Glutamatergic neuron (in vitro differentiated cells): Measurements from ENCODE around the gene MPP1. TPM values are rescaled to one million over a fixed set of nuclear protein-coding genes. Genes with fewer than 3 reads are reported as not detected.
"Not testable (repeated sequence)": the region's sequence is repeated elsewhere in the genome, so short reads cannot be mapped to it uniquely, and the experiment has no call there.

Experiments used
- DNase-seq: peaks from one replicate; pipeline ENCODE4 v3.0.0; 2022
- H3K27ac Mint-ChIP-seq: one replicate; pipeline ENCODE4 v1.8.0; 2020; ENCODE audit warnings: mild to moderate bottlenecking, mixed read lengths, inconsistent platforms; ENCODE audit not compliant: unreplicated experiment
- H3K27me3 Mint-ChIP-seq: one replicate; pipeline ENCODE4 v1.8.0; 2020; ENCODE audit warnings: mild to moderate bottlenecking, moderate library complexity, mixed read lengths, inconsistent platforms; ENCODE audit not compliant: unreplicated experiment
- H3K36me3 Mint-ChIP-seq: one replicate; pipeline ENCODE4 v1.8.0; 2020; ENCODE audit warnings: mild to moderate bottlenecking, mixed read lengths, inconsistent platforms; ENCODE audit not compliant: unreplicated experiment
- H3K4me1 Mint-ChIP-seq: one replicate; pipeline ENCODE4 v1.8.0; 2020; ENCODE audit warnings: mild to moderate bottlenecking, low read depth, mixed read lengths, inconsistent platforms; ENCODE audit not compliant: unreplicated experiment
- H3K4me3 Mint-ChIP-seq: one replicate; pipeline ENCODE4 v1.8.0; 2020; ENCODE audit warnings: mild to moderate bottlenecking, mixed read lengths, inconsistent platforms; ENCODE audit not compliant: unreplicated experiment
- H3K9me3 Mint-ChIP-seq: one replicate; pipeline ENCODE4 v1.8.0; 2020; ENCODE audit warnings: mild to moderate bottlenecking, moderate library complexity, mixed read lengths, inconsistent platforms; ENCODE audit not compliant: unreplicated experiment
- total RNA-seq: library from RNA; stranded (reverse); fragmentation: NEBNext Ultra II Directional; extraction: Animal tissue kit (Norgen Biotek cat#: 25700); gene quantifications from one replicate; pipeline ENCODE4 v1.2.1, GENCODE V29; 2021; ENCODE audit not compliant: unreplicated experiment
- TF ChIP-seq, protein P1 (sequence below): fragments of 200-600 bp; sonication (generic); IDR thresholded peaks from one replicate; pipeline ENCODE4 v1.5.0; 2021; ENCODE audit not compliant: partially characterized antibody, unreplicated experiment

Gene MPP1
- total RNA-seq, 1 donor from 2014 or later, result 12.7 TPM

DNA sequence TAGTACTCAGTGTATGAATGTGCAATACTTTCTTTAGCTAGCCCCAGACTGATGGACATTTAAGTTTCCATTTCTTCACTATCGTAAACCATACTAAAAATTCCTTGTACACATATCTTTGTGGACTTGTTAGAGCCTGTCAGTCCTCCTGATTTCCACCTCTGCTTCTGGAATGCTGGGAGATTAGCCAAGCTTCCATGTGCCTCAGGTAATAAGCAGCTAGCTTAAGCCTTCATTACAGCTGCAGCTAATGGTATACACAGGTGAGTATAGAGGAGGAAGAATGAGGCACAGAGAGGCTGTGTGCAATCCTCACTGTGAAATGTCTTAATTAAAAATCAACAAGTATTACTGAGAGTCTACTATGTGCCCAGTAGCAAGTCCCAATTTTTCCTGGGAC is 19.4 kb upstream of the MPP1 start:
- H3K9me3 Mint-ChIP-seq, result no peaks in the 10 kb centered on the region

DNA sequence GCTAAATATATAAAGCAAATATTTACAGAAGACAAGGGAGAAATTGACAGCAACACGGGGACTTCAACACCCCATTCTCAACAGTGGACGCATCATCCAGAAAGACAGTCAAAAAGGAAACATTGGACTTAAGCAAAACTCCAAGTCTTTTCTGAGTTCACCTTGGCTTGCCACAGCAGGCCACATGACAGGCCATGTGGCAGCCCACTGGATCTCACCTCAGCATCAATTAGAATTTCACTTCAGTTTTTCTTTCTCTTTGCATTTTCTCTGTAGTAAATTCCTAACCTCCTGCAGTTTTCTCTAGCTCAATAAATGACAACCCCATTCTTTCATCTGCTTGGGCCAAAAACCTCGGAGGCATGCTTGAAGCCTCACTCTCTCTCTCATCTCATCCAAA is 16.7 kb upstream of the MPP1 start:
- Mint-ChIP-seq H3K36me3 (no peaks in the 10 kb centered on the region), H3K4me1 (no peaks in the 10 kb centered on the region), H3K9me3 (no peaks in the 10 kb centered on the region), H3K27me3 (no peaks in the 10 kb centered on the region), H3K27ac (no peak overlapping the region), H3K4me3 (no peak overlapping the region)
- DNase-seq, result no peak
- TF ChIP-seq, protein P1, sequence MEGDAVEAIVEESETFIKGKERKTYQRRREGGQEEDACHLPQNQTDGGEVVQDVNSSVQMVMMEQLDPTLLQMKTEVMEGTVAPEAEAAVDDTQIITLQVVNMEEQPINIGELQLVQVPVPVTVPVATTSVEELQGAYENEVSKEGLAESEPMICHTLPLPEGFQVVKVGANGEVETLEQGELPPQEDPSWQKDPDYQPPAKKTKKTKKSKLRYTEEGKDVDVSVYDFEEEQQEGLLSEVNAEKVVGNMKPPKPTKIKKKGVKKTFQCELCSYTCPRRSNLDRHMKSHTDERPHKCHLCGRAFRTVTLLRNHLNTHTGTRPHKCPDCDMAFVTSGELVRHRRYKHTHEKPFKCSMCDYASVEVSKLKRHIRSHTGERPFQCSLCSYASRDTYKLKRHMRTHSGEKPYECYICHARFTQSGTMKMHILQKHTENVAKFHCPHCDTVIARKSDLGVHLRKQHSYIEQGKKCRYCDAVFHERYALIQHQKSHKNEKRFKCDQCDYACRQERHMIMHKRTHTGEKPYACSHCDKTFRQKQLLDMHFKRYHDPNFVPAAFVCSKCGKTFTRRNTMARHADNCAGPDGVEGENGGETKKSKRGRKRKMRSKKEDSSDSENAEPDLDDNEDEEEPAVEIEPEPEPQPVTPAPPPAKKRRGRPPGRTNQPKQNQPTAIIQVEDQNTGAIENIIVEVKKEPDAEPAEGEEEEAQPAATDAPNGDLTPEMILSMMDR, result no peak

More for the DNA sequence above, 19.4 kb upstream of the MPP1 start:
- Mint-ChIP-seq H3K36me3 (no peaks in the 10 kb centered on the region), H3K27ac (no peak overlapping the region), H3K4me3 (no peak overlapping the region), H3K27me3 (no peaks in the 10 kb centered on the region), H3K4me1 (no peaks in the 10 kb centered on the region)
- DNase-seq, result no peak
- TF ChIP-seq, protein P1, result no peak

DNA sequence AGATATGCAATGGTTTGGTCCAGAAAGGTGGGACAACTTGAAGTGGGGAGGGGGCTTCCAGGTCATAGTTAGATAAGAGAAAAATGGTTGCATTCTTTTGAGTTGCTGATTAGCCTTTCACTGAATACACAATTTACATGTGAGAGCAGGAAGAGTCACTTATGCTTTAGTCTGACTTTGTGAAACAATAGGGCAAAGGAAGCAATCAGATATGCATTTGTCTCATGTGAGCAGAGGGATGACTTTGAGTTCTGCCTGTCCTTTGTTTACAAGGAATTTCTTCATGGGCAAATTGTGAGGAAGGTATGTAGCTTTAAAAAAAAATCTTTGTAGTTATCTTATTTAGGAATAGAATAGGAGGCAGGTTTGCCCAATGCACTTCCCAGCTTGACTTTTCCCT is 16.2 kb upstream of the MPP1 start:
- H3K27me3 Mint-ChIP-seq, result no peaks in the 10 kb centered on the region
- DNase-seq, result no peak
- TF ChIP-seq, protein P1, result no peak
- no peaks in the 10 kb centered on the region for H3K4me1 Mint-ChIP-seq
- no peak overlapping the region for H3K4me3 Mint-ChIP-seq
- H3K27ac Mint-ChIP-seq, result no peak overlapping the region
- H3K9me3 Mint-ChIP-seq, result no peaks in the 10 kb centered on the region
- no peaks in the 10 kb centered on the region for H3K36me3 Mint-ChIP-seq

DNA sequence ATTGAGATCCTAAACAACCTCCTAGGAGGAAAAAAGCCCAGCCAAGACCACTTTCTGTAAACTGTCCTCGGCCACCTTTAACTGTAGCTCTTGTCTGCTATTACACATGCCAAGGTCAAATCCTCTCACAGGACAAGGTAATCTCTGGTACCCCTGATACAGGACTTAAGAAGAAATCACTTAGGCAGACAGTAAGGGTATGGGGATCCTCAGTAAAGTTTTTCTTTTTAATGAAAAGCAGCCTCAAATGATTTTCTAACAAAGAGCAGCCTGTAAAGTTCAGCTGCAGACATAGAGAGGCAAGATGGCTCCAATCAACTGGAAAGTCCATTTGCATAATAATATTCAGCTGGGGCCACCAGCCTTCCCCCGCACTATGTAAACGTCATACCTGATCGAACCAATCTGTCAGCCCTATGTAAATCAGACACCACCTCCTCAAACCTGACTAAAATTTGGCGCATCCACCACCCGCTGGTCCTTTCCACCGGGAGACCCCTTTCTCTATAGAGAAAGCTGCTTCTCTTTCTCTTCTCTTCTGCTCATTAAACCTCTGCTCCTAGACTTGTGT is 14.6 kb upstream of the MPP1 start:
- Mint-ChIP-seq H3K27ac (peak overlapping the region; percentile 38), H3K4me3 (no peak overlapping the region), H3K4me1 (no peaks in the 10 kb centered on the region), H3K9me3 (no peaks in the 10 kb centered on the region), H3K36me3 (no peaks in the 10 kb centered on the region), H3K27me3 (no peaks in the 10 kb centered on the region)
- TF ChIP-seq, protein P1, result no peak
- DNase-seq, result no peak

DNA sequence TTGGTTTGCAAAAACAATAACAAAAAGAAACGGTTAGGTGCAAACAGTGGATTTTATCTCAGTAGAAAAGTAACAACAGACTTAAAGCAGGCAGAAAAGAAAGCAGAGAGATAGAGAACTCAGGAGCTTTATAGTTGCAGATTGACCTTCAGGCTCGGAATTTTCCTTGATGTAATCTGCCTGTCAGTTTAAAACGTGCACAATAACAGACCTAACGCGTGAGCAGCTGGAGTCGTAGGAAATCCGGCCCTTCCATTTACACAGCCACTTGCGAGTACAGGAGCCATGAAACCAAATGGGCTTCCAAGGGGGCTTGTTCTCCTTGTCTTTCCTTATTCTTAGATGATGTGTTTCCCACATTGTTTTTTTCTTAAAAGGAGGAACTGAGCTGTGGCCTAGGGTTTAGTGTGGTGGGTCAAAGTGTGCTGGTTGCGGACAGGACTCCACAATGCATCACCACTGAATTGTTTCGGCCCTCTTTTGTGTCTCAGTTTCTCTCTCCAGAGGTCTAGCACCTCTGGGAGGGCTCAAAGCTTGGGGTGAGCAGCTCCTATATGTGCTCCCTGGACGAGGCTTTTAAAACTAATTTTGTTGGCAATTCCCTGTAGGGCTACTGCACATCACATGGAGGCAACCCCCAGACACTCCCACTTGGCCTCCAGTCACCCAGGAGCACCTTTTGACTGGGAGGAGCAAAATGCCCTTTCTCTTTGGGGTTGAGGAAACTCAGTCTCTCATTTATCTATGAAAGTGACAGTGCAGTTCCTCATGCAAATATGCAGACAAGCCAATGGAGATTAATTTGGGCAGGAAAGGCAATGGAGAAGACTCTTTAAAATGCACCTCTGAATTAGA is 13.9 kb upstream of the MPP1 start:
- DNase-seq, result no peak
- TF ChIP-seq, protein P1, result no peak
- no peaks in the 10 kb centered on the region for H3K36me3 Mint-ChIP-seq
- H3K27ac Mint-ChIP-seq, result no peak overlapping the region
- no peaks in the 10 kb centered on the region for H3K27me3 Mint-ChIP-seq
- no peaks in the 10 kb centered on the region for H3K9me3 Mint-ChIP-seq
- no peaks in the 10 kb centered on the region for H3K4me1 Mint-ChIP-seq
- H3K4me3 Mint-ChIP-seq, result no peak overlapping the region

DNA sequence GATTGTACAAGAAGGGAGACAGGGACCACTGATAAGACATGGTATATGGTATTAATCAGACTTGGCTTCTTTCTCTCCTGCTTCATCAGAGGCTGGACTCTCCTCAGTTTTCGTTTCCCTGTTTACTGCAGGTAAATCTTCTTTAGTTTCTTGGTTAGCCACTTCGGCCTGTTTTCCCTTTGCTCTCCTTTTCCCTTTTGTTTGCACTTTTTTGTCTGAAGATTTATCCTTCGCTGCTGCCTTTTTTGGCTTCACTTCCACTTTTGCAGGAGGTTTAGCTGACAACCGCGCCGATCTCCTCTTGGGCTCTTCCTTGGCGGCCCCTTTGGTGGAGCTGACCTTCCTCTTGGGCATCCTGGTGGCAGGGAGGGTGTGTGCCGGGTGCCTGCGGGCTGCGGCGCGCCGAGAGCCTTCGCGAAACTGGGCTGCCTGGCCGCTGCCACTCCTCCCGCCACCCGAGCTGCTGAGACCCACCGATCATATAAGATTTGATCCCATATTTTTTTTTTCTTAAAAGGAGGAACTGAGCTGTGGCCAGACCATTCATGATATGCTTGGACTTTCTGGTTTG is 11.8 kb upstream of the MPP1 start:
- H3K9me3 Mint-ChIP-seq, H3K27me3 Mint-ChIP-seq, H3K27ac Mint-ChIP-seq, H3K4me1 Mint-ChIP-seq, H3K36me3 Mint-ChIP-seq, DNase-seq, H3K4me3 Mint-ChIP-seq: not testable (repeated sequence)

DNA sequence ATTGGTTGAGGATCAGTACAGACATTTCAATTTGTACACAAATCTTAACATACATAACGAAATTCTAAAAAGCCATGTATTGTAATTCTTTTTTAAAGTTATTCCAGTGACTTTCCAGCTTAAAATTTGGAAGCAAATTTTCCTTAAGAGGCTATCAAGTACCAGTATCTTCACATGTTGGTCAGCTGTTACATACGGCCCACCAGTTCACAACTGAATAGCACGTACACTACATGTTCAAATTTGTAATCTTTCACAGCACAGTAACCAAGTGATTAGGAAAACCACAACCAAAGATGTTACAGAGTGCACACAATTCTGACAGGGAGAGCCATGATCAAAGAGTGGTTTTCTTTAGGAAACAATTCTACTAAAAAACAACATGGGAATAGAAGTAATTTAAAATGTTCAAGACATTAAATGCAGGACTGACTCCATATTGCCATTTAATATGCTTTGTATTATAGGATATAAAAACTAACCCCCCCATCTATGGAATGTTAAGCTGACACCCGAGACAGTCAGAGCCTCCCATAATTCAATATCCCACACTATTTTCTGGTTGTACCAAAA is 11.1 kb upstream of the MPP1 start:
- not testable (repeated sequence) for H3K9me3 Mint-ChIP-seq, H3K27ac Mint-ChIP-seq

More for the DNA sequence above, 11.1 kb upstream of the MPP1 start:
- H3K4me1 Mint-ChIP-seq, H3K36me3 Mint-ChIP-seq, H3K4me3 Mint-ChIP-seq, H3K27me3 Mint-ChIP-seq, DNase-seq: not testable (repeated sequence)
